ENCODE data around the gene CHD2.
"Not testable (repeated sequence)": the region's sequence is repeated elsewhere in the genome, so short reads cannot be mapped to it uniquely, and the experiment has no call there.

CHD2 gene

GRCh38 chr15:92906563-92907081 is 6.5 kb downstream of the CHD2 start:
- DNase-seq: peak; percentile 70

DNA sequence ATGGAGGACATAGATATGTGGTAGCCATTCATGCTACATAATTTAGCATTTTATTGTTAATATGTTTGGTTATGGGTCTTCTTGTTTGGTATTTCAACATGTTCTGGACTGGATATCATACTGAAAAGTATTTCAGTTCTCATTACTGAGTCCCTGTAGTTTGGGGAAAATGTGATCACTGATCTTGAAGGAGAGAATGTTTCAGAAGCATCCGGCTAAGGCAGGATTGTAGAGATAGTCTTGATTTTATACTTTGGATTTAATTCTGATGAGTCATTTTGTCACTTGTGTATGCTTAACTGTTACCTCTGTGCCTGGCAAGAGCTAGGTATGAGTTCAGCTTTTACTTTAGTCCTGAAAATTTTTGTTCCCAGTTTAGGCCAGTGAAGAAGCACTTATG is 7.1 kb downstream of the CHD2 start:
- no peak for DNase-seq

DNA sequence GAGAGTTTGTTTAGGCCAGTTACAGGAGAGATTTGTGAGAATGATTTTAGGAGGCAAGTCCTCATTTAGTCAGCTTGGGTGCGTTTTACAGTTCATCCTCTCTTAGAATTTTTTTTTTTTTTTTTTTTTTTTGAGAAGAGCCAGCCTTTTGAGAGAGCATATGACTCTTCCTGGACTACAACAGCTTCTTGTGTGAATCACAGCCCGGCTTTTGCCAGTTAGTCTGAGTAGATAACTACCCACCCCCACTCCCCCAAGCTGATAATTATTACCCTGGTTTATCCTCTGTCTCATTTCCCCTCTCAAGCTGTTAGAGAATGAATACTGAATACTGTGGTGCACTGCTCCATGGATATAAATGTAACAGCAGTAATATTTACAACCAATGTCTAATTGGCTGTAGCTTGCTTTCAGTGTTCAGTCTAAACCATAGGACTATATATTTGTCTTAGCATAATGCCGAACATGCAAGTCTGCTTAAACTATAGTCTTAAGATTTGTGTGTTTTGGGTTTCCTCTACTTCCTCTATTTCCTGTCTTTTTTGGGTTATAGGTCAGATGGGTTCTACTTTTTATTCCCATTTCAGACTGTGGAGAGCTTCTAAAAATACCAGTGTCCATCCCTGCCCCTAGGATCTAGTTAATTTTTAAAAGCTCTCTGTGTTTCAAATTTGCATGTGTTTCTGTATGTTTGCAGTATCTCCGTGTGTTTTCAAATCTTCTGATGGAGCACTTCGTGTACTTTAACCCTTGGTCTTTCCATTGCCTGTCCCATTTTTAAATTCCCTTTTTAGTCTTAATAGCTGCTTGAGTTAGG is 8.0 kb downstream of the CHD2 start:
- peak; percentile 50 for DNase-seq

GRCh38 chr15:92908713-92909057 is 8.6 kb downstream of the CHD2 start:
- no peak for DNase-seq

- DNase-seq: no peak
These were observed 9.1 kb downstream of the CHD2 start for GRCh38 chr15:92909136-92909781.

DNA sequence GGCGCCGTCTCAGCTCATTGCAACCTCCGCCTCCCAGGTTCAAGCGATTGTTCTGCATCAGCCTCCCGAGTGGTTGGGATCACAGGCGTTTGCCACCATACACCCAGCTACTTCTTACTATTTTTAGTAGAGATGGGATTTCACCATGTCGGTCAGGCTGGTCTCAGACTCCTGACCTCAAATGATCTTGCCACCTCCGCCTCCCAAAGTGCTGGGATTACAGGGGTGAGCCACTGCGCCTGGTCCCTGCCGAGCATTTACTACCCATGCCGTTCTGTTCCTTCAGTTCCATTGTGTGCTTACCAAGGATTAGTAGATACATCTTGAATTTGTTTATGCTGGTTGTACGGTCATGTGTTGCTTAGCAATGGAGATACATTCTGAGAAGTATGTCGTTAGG is 10.3 kb downstream of the CHD2 start:
- DNase-seq: no peak

- no peak for DNase-seq
These were observed 14.0 kb downstream of the CHD2 start for GRCh38 chr15:92914103-92914499.

DNA sequence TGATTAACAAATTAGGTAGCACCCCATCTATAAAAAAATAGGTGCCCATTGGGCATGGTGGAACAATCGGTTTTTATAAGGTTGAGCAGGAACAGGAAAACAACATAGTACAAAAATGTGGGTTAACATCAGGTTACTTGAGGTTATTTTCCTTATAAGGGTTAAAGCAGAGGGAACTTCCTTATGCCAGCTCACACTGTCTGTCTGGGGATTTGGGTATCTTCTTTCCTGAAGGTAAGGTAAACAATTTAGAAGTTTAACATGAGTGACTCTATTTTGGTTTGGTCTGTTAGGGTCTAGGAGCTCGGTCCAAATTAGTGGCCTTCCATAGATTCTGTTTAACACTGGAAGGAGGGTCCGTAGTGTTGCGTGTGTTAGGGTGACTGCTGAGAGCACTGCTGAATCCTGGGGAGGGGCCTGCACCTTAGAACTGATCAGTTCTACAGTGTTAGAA is 14.7 kb downstream of the CHD2 start:
- no peak for DNase-seq

DNA sequence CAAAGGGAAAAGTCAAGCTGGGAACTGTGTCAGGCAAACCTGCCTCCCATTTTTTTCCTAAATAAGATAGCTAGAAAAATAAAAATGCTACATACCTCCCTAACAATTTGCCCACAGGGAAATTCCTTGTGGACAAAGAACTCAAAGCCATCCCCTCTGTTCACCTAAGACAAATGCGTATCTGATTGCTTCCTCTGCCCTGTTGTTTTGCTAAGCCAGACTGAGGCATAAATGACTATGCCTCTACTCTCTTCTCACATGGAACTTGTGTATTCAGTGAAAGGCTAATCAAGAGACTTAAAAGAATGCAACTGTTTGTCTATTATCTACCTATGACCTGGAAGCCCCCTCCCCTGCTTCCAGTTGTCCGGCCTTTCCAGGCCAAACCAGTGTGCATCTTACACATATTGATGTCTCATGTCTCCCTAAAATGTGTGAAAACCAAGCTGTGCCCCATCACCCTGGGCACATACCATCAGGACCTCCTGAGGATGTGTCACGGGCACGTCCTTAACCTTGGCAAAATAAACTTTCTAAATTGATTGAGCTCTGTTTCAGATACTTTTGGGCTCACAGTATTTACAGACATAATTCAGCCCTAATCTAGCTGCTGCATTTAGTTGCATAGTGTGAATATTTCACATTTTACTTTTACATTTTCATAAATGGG is 15.8 kb downstream of the CHD2 start:
- DNase-seq: no peak

GRCh38 chr15:92917598-92918407 is 17.7 kb downstream of the CHD2 start:
- peak; percentile 95 for DNase-seq

DNA sequence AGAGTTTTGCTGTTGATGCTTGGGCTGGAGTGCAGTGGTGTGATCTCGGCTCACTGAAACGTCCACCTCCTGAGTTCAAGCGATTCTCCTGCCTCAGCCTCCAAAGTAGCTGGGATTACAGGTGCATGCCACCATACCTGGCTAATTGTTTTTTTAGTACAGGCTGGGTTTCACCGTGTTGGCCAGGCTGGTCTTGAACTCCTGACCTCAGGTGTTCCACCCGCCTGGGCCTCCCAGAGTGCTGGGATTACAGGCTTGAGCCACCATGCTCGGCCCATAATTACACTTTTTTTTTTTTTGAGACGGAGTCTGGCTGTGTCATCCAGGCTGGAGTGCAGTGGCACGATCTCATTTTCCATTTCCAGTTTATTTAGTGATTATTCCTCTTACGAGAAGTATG is 18.8 kb downstream of the CHD2 start:
- DNase-seq: not testable (repeated sequence)

- no peak for DNase-seq
These were observed 20.6 kb downstream of the CHD2 start for GRCh38 chr15:92920595-92921161.

DNA sequence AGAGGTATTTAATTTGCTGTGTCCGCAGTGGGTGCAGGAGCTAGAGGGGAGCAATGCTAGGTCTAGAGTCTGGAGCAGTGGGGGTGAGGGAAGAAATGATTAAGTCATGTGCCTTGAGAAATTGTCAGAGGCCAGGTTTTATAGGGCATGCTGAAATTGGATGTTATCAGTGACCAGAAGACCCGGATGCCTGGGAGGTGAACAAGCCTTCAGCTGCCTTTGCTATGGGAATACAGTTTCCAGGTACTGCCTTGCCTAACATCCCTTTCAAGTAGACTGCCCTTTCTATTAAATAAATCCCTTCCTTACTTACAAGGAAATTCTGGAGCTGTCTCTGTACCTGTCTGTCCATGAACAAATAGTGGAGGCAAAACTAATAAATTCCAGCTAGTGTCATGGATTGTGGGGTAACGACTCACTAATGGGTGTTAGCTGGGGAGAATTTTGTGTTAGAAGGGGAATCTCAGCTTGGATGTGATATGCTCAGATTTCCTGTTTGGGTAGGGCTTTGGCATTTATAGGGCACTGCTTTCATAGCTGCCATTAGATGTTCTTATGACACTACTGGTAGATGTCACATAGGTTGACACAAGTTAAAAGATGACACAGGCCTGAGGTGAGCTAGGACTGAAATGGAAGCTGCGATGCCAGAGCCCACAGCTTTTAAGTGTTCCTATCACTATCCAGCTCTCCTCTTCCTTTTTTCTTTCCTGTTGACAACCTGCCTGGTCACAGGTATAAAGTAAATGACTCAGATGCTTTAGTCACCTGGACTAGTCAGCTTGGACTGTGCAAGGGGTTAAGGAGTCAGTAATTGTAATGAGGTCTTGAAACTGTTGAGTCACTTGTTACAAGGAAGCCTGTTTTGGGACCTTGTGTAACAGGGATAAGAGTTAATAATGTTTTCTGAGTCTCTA is 21.3 kb downstream of the CHD2 start:
- DNase-seq: no peak

- DNase-seq: no peak
These were observed 22.4 kb downstream of the CHD2 start for GRCh38 chr15:92922418-92923002.

- DNase-seq: no peak
These were observed 24.1 kb downstream of the CHD2 start for GRCh38 chr15:92924216-92924615.

DNA sequence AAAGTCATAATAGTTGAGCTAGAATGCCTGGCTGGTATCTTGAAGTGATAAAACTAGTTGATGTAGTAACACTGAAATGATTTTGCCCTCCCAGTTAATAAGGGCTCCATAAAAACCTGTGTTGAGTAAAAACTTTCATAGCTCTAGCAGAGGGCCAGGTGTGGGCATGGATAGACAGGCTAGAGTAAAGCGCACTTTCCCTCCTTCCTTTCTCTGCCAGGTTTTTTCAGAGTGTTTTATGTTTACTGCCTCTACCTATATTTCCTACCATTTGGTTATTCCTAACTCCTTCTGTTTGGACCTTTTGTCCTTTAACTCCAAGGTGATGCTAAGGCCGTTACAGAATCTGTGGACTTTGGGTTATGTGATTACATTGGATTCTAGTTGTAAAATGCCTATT is 25.3 kb downstream of the CHD2 start:
- no peak for DNase-seq

GRCh38 chr15:92928225-92928750 is 28.2 kb downstream of the CHD2 start:
- DNase-seq: no peak

- DNase-seq: no peak
These were observed 28.9 kb downstream of the CHD2 start for GRCh38 chr15:92929002-92929401.

DNA sequence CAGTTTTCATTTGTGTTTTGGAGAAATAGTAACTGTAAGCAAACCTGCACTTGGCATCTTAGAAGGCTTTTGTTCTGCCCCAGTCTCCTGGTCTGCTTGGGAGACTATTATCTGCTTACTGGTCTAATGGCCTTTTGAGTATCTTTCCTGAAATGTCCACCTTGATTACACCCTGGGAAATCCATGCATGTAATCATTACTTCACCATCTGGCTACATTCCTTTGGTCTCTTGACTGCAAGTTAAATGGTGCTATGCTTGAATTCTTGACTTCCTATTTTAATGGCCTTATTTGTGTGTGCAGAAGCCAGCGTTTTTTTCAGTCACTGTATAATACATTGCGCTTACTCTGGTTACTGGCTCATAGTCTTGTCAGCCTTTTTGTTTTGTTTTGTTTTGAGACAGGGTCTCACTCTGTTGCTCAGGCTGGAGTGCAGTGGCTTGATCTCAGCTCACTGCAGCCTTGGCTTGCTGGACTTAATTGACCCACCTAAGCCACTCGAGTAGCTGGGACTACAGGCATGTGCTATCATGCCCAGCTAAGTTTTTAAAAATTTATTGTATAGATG is 30.0 kb downstream of the CHD2 start:
- DNase-seq: no peak

GRCh38 chr15:92930776-92931175 is 30.7 kb downstream of the CHD2 start:
- no peak for DNase-seq
